HCT116 (cell line): ENCODE data around the gene SLC35F3. TPM values are rescaled to one million over a fixed set of nuclear protein-coding genes. Genes with fewer than 3 reads are reported as not detected.

Source experiments
- ATAC-seq: fragments of 200-7000 bp; cut with Tn5 transposase; 2 replicates; pipeline ENCODE4 v1.9.1; 2020; ENCODE audit warnings: mild to moderate bottlenecking, moderate library complexity
- BruUV-seq: library from RNA; stranded (reverse); fragments of 400-500 nt; replicated peaks from 2 replicates; lab custom pipeline; 2021; lab: Mats Ljungman, UMichigan
- CTCF ChIA-PET: fragments of 300-600 bp; sonication (Branson Sonifier 250); formaldehyde crosslinking; loops from one replicate; lab custom pipeline; 2021; ENCODE audit warnings: antibody characterized with exemption; lab: Charles Lee
- POLR2A ChIA-PET: fragments of 300-600, 350-600 bp; sonication (Branson Sonifier 250); formaldehyde crosslinking; loops from one replicate; lab custom pipeline; 2021; ENCODE audit warnings: antibody characterized with exemption; lab: Charles Lee
- RAD21 ChIA-PET, 2 experiments: fragments of 300-600 bp; sonication (Branson Sonifier 250); formaldehyde crosslinking; loops; one replicate each; lab custom pipeline; 2023; ENCODE audit warnings: low total read pairs in 2 of 2; ENCODE audit not compliant: uncharacterized antibody in 2 of 2, unreplicated experiment in 2 of 2, low non-redundant PET in 1 of 2; lab: Charles Lee
- DNase-seq: peaks from one replicate; pipeline ENCODE4 v3.0.0-alpha.2; 2010; ENCODE audit warnings: low read depth, low spot score
- H2AFZ ChIP-seq: fragments of 200-600 bp; shearing (Covaris generic), sonication (generic); 2 replicates; pipeline ENCODE4 v1.6.1; 2017; ENCODE audit warnings: low read depth, mixed run types, mixed read lengths, antibody characterized with exemption, low read length; ENCODE audit not compliant: poor library complexity, severe bottlenecking
- H3K27ac ChIP-seq: 2 replicates; pipeline ENCODE4 v1.5.1; 2012; ENCODE audit warnings: low read depth, low read length
- H3K27me3 ChIP-seq: fragments of 200-600 bp; sonication (generic); 2 replicates; pipeline ENCODE4 v1.6.1; 2016; ENCODE audit warnings: mixed run types, low read length, mixed read lengths; ENCODE audit not compliant: insufficient read depth
- H3K36me3 ChIP-seq, 2 experiments: fragments of 200-500 bp in 1 of 2; fragments of 200-600 bp in 1 of 2; sonication (Bioruptor generic) in 1 of 2; sonication (generic) in 1 of 2; 2 replicates each; pipeline versions ENCODE4 v1.5.1 to v1.6.1; 2014 to 2016; ENCODE audit warnings: low read length in 2 of 2, inconsistent platforms in 1 of 2, mixed read lengths in 1 of 2, mixed run types in 1 of 2; ENCODE audit not compliant: insufficient read depth in 2 of 2, control insufficient read depth in 1 of 2
- H3K4me1 ChIP-seq, 2 experiments: fragments of 200-600 bp in 1 of 2; sonication (generic) in 1 of 2; 2 replicates each; pipeline versions ENCODE4 v1.5.1 to v1.6.1; 2012 to 2017; ENCODE audit warnings: low read length in 2 of 2, inconsistent platforms in 1 of 2, mild to moderate bottlenecking in 1 of 2, mixed read lengths in 1 of 2, mixed run types in 1 of 2, moderate library complexity in 1 of 2; ENCODE audit not compliant: insufficient read depth in 2 of 2, control insufficient read depth in 1 of 2
- H3K4me2 ChIP-seq: fragments of 200-600 bp; sonication (generic); 2 replicates; pipeline ENCODE4 v1.6.1; 2017; ENCODE audit warnings: mixed run types, low read length, mixed read lengths
- H3K4me3 ChIP-seq, 2 experiments: fragments of 200-600 bp in 1 of 2; sonication (generic) in 1 of 2; replicated peaks in 1 of 2; 2 replicates each; pipeline ENCODE4 v1.5.1; 2011 to 2016; ENCODE audit warnings: low read length in 2 of 2, control low read depth in 1 of 2, low read depth in 1 of 2, mild to moderate bottlenecking in 1 of 2, mixed read lengths in 1 of 2, mixed run types in 1 of 2
- H3K79me2 ChIP-seq: fragments of 200-600 bp; sonication (generic); 2 replicates; pipeline ENCODE4 v1.6.1; 2017; ENCODE audit warnings: mild to moderate bottlenecking, mixed run types, low read length, moderate library complexity, mixed read lengths; ENCODE audit not compliant: insufficient read depth
- H3K9ac ChIP-seq: fragments of 200-600 bp; sonication (generic); 2 replicates; pipeline ENCODE4 v1.6.1; 2016; ENCODE audit warnings: low read length, mixed read lengths
- H3K9me2 ChIP-seq: fragments of 200-600 bp; sonication (generic), shearing (Covaris generic); 2 replicates; pipeline ENCODE4 v1.6.1; 2017; ENCODE audit warnings: mixed run types, mild to moderate bottlenecking, moderate library complexity; ENCODE audit not compliant: insufficient read depth
- H3K9me3 ChIP-seq, 2 experiments: fragments of 200-500 bp in 1 of 2; fragments of 200-600 bp in 1 of 2; sonication (Bioruptor generic) in 1 of 2; sonication (generic) in 1 of 2; 2 replicates each; pipeline ENCODE4 v1.6.1; 2014 to 2017; ENCODE audit warnings: low read length in 2 of 2, mixed read lengths in 2 of 2, inconsistent platforms in 1 of 2, low read depth in 1 of 2, mild to moderate bottlenecking in 1 of 2, mixed run types in 1 of 2, moderate library complexity in 1 of 2; ENCODE audit not compliant: control insufficient read depth in 1 of 2, insufficient read depth in 1 of 2
- H4K20me1 ChIP-seq: fragments of 200-600 bp; sonication (generic), shearing (Covaris generic); 2 replicates; pipeline ENCODE4 v1.6.1; 2017; ENCODE audit warnings: mixed run types, mild to moderate bottlenecking, moderate library complexity; ENCODE audit not compliant: insufficient read depth
- EGR1 ChIP-seq: IDR thresholded peaks from 2 replicates; pipeline ENCODE4 v1.6.1; 2012; ENCODE audit warnings: low read depth
- JUND ChIP-seq: IDR thresholded peaks from 2 replicates; pipeline ENCODE4 v1.6.1; 2012
- RAD21 ChIP-seq: IDR thresholded peaks from 2 replicates; pipeline ENCODE4 v1.6.1; 2012; ENCODE audit warnings: low read depth, mild to moderate bottlenecking
- SIN3A ChIP-seq: IDR thresholded peaks from 2 replicates; pipeline ENCODE4 v1.6.1; 2012; ENCODE audit warnings: low read depth
- SRF ChIP-seq: IDR thresholded peaks from 2 replicates; pipeline ENCODE4 v1.6.1; 2012; ENCODE audit warnings: low read depth
- YY1 ChIP-seq: IDR thresholded peaks from 2 replicates; pipeline ENCODE4 v1.6.1; 2011; ENCODE audit warnings: low read length, low read depth, moderate library complexity, mild to moderate bottlenecking; ENCODE audit not compliant: insufficient replicate concordance; ENCODE audit errors: extremely low read depth
- intact Hi-C: fragments of 100-400 bp; cut with micrococcal nuclease; formaldehyde crosslinking; loops from 2 replicates; pipeline ENCODE4 v1.10.0; 2022
- total RNA-seq: library from RNA; stranded (reverse); gene quantifications from one replicate; pipeline ENCODE4 v1.2.1, GENCODE V29; 2021; ENCODE audit not compliant: unreplicated experiment
- TF ChIP-seq, protein P1 (sequence below): IDR thresholded peaks from 2 replicates; pipeline ENCODE4 v1.6.1; 2011; ENCODE audit warnings: mild to moderate bottlenecking, low read length, moderate library complexity; ENCODE audit not compliant: insufficient replicate concordance; ENCODE audit errors: extremely low read depth

Gene SLC35F3
- total RNA-seq, 1 experiment from 2014 or later, result 6.4 TPM

DNA sequence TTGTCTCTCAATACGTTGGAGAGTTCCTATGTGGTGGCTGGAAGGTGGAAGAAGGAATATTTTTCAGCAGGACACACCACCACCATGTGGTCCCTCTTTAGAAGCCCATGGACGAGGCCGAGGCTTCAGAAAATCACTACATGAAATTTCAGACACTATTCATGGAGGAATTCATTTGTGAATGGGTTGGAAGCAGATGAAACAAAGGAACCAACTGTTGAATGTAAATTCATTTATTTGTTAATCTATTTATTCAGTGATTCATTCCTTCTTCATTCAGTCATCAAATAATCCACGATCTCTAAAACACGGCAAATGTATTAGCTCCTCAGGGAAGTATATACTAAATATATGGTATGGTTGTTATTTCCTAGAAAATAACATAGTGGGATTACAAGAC lies 12.2 kb downstream of the SLC35F3 start (continued):
- TF ChIP-seq YY1 (no peak), EGR1 (no peak), JUND (peak; percentile 69)

DNA sequence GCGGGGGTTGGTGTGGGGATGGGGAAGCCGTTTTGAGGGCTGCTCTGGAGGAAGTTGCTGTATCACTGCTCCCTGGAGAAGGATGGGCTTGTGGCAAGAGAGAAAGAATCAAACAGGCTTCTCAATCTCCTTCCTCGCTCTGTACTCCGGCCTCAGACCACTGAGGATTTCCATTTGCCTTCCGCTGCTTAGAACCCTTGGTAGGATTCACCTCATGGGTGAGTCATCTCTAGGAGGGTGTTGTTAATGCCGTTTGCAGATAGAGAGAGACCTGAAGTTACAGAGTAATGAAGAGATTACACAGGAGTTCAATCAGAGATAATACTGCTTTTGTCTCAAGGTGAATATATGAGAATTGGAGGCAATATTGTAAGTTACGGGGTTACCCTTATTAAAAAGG lies 15.3 kb downstream of the SLC35F3 start:
- Histone ChIP-seq H4K20me1 (no peaks in the 10 kb centered on the region), H3K9ac (no peak overlapping the region), H3K4me1 (peaks cover 6 to 40% of the 10 kb centered on the region in 2 experiments; a peak in 3 of 4 replicates), H3K9me3 (0 out of 4 replicates have a peak, but pooled peaks cover 0 to 5% of the 10 kb centered on the region in 2 experiments), H3K4me3 (no peak overlapping the region), H3K4me2 (no peak overlapping the region; the same call in 1 of the 2 replicates), H3K79me2 (peaks cover 50% of the 10 kb centered on the region), H2AFZ (no peak overlapping the region), H3K27me3 (no peaks in the 10 kb centered on the region), H3K36me3 (peaks cover 0 to 18% of the 10 kb centered on the region in 2 experiments; a peak in 1 of 4 replicates), H3K27ac (no peak overlapping the region), H3K9me2 (no peaks in the 10 kb centered on the region)
- intact Hi-C loops, result no loop called here
- ATAC-seq (no peak), DNase-seq (no peak)
- ChIA-PET RAD21 (no interaction called here), CTCF (no interaction called here), POLR2A (no interaction called here)
- BruUV-seq, result no TSS peak
- TF ChIP-seq SRF, result no peak
- no peak for TF ChIP-seq RAD21
- TF ChIP-seq, protein P1, sequence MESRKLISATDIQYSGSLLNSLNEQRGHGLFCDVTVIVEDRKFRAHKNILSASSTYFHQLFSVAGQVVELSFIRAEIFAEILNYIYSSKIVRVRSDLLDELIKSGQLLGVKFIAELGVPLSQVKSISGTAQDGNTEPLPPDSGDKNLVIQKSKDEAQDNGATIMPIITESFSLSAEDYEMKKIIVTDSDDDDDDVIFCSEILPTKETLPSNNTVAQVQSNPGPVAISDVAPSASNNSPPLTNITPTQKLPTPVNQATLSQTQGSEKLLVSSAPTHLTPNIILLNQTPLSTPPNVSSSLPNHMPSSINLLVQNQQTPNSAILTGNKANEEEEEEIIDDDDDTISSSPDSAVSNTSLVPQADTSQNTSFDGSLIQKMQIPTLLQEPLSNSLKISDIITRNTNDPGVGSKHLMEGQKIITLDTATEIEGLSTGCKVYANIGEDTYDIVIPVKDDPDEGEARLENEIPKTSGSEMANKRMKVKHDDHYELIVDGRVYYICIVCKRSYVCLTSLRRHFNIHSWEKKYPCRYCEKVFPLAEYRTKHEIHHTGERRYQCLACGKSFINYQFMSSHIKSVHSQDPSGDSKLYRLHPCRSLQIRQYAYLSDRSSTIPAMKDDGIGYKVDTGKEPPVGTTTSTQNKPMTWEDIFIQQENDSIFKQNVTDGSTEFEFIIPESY, result no peak
- no peak for TF ChIP-seq SIN3A
- TF ChIP-seq YY1, result no peak
